ENCODE data around the gene B3GAT3. TPM values are rescaled to one million over a fixed set of nuclear protein-coding genes. Genes with fewer than 3 reads are reported as not detected.
A peak's percentile ranks its signal among the peaks of the same experiment; 100 is the strongest.

The B3GAT3 gene
- total RNA-seq, 1 donor: 30.8 TPM

DNA sequence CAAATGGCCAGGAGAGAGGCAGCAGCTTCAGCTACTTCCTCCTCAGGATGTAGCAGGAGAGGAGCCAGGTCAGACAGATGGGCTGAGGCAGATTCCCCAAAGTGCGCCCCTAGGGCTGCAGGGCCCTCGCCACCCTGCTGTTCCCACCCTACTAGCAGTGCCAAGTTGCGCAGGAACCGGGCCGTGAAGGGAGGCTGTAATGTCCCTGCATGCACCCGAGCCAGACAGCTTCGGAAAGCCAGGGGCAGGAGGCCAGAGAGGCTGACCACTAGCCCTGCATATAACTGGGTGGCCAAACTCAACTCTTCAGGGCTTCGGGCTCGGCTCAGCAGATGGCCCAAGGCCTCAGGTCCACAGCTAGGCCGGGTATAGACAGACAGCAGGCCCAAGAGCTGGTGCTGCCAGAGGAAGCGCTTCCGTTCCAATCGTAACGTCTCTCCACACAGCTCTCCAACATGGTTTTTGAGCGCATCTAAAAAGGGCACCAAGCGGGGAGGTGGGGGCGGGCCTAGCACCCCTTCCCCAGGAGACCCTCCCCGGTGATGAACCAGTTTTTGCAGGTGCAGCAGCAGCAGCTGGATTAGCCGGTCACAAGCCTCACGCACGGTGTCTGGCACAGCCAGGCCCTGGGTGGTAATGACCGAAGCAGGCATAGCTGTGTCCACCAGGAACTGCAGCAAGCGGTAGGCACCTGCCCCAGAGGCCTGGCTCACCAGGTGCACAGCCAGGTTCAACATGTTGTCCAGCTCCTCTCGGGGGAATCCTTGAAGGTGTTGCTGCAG is 26.6 kb upstream of the B3GAT3 start:
- Histone ChIP-seq H4K20me1 (ENCODE audit: insufficient read depth, low read length) (peaks cover 21% of the 10 kb centered on the region), H3K27me3 (ENCODE audit: insufficient read depth, low read length) (no peaks in the 10 kb centered on the region), H3K79me2 (ENCODE audit: insufficient read depth, low read length) (peaks cover 63% of the 10 kb centered on the region), H2AFZ (ENCODE audit: low read length) (no peak overlapping the region), H3K4me2 (ENCODE audit: insufficient read depth, low read length) (no peak overlapping the region), H3K4me1 (ENCODE audit: insufficient read depth, low read length) (peaks cover 23% of the 10 kb centered on the region), H3K9me3 (ENCODE audit: low read depth, low read length) (no peaks in the 10 kb centered on the region), H3K4me3 (ENCODE audit: insufficient read depth, low read length) (no peak overlapping the region), H3K36me3 (ENCODE audit: insufficient read depth, low read length) (peaks cover 29% of the 10 kb centered on the region), H3K27ac (ENCODE audit: low read depth, low read length) (no peak overlapping the region)
- peak; percentile 26 for DNase-seq (ENCODE audit: insufficient read length, low spot score, missing footprints)
- TF ChIP-seq CTCF (IDR thresholded peaks at IDR 0.05; ENCODE audit: extremely low read depth, low read depth, low read length): no peak

- Histone ChIP-seq H2AFZ (ENCODE audit: low read length) (no peak overlapping the region), H4K20me1 (ENCODE audit: insufficient read depth, low read length) (peaks cover 21% of the 10 kb centered on the region), H3K27me3 (ENCODE audit: insufficient read depth, low read length) (no peaks in the 10 kb centered on the region), H3K4me1 (ENCODE audit: insufficient read depth, low read length) (peaks cover 22% of the 10 kb centered on the region), H3K4me3 (ENCODE audit: insufficient read depth, low read length) (no peak overlapping the region), H3K36me3 (ENCODE audit: insufficient read depth, low read length) (peaks cover 36% of the 10 kb centered on the region), H3K4me2 (ENCODE audit: insufficient read depth, low read length) (no peak overlapping the region), H3K27ac (ENCODE audit: low read depth, low read length) (peak overlapping the region; percentile 65), H3K79me2 (ENCODE audit: insufficient read depth, low read length) (peaks cover 66% of the 10 kb centered on the region), H3K9me3 (ENCODE audit: low read depth, low read length) (no peaks in the 10 kb centered on the region)
- TF ChIP-seq CTCF (IDR thresholded peaks at IDR 0.05; ENCODE audit: extremely low read depth, low read depth, low read length): no peak
- DNase-seq (ENCODE audit: insufficient read length, low spot score, missing footprints): peak; percentile 81
Measured at GRCh38 chr11:62647609-62648005, 25.8 kb upstream of the B3GAT3 start.

GRCh38 chr11:62646825-62647608 is 25.2 kb upstream of the B3GAT3 start:
- Histone ChIP-seq H3K4me1 (ENCODE audit: insufficient read depth, low read length) (peaks cover 16% of the 10 kb centered on the region), H3K9me3 (ENCODE audit: low read depth, low read length) (no peaks in the 10 kb centered on the region), H3K4me2 (ENCODE audit: insufficient read depth, low read length) (peak overlapping the region; percentile 81), H2AFZ (ENCODE audit: low read length) (peak overlapping the region; percentile 62), H3K4me3 (ENCODE audit: insufficient read depth, low read length) (peak overlapping the region; percentile 46), H3K36me3 (ENCODE audit: insufficient read depth, low read length) (peaks cover 37% of the 10 kb centered on the region), H3K79me2 (ENCODE audit: insufficient read depth, low read length) (peaks cover 66% of the 10 kb centered on the region), H3K27me3 (ENCODE audit: insufficient read depth, low read length) (no peaks in the 10 kb centered on the region), H3K27ac (ENCODE audit: low read depth, low read length) (peak overlapping the region; percentile 65), H4K20me1 (ENCODE audit: insufficient read depth, low read length) (peaks cover 21% of the 10 kb centered on the region)
- peak; percentile 65 for DNase-seq (ENCODE audit: insufficient read length, low spot score, missing footprints)
- TF ChIP-seq CTCF (IDR thresholded peaks at IDR 0.05; ENCODE audit: extremely low read depth, low read depth, low read length): no peak

Data from osteoblast (primary cell).